GM23248 (cell line): ENCODE data around the gene HDAC10. TPM values are rescaled to one million over a fixed set of nuclear protein-coding genes. Genes with fewer than 3 reads are reported as not detected.

Experiments
- DNase-seq: peaks from one replicate; pipeline ENCODE4 v3.0.0-alpha.2; 2015
- H2AFZ ChIP-seq: fragments of 200-600 bp; sonication (generic); 2 replicates; pipeline ENCODE4 v1.6.1; 2016; ENCODE audit warnings: antibody characterized with exemption
- H3F3A ChIP-seq: fragments of 200-600 bp; sonication (generic); 2 replicates; pipeline ENCODE4 v1.6.1; 2016; ENCODE audit warnings: mild to moderate bottlenecking, antibody characterized with exemption, mixed run types; ENCODE audit not compliant: insufficient read depth
- H3K27ac ChIP-seq: fragments of 200-600 bp; sonication (generic); 2 replicates; pipeline ENCODE4 v1.5.1; 2016; ENCODE audit warnings: mild to moderate bottlenecking
- H3K27me3 ChIP-seq: fragments of 200-600 bp; sonication (generic); replicated peaks from 2 replicates; pipeline ENCODE4 v1.6.1; 2016; ENCODE audit warnings: mild to moderate bottlenecking; ENCODE audit not compliant: insufficient read depth
- H3K36me3 ChIP-seq: fragments of 200-600 bp; sonication (generic); 2 replicates; pipeline ENCODE4 v1.6.1; 2016; ENCODE audit warnings: low read depth, mild to moderate bottlenecking
- H3K4me1 ChIP-seq: fragments of 200-600 bp; sonication (generic); 2 replicates; pipeline ENCODE4 v1.6.1; 2016; ENCODE audit warnings: mild to moderate bottlenecking; ENCODE audit not compliant: insufficient read depth
- H3K4me2 ChIP-seq: fragments of 200-600 bp; sonication (generic); one replicate; pipeline ENCODE4 v1.6.1; 2016; ENCODE audit warnings: mild to moderate bottlenecking; ENCODE audit not compliant: unreplicated experiment
- H3K4me3 ChIP-seq: fragments of 200-600 bp; sonication (generic); 2 replicates; pipeline ENCODE4 v1.5.1; 2016; ENCODE audit warnings: mild to moderate bottlenecking
- H3K79me2 ChIP-seq: fragments of 200-600 bp; sonication (generic); 2 replicates; pipeline ENCODE4 v1.6.1; 2016; ENCODE audit warnings: mild to moderate bottlenecking; ENCODE audit not compliant: insufficient read depth
- H3K9ac ChIP-seq: fragments of 200-600 bp; sonication (generic); 2 replicates; pipeline ENCODE4 v1.6.1; 2016; ENCODE audit warnings: mild to moderate bottlenecking
- H3K9me2 ChIP-seq: fragments of 200-600 bp; sonication (generic); 2 replicates; pipeline ENCODE4 v1.6.1; 2016; ENCODE audit warnings: mixed run types, mild to moderate bottlenecking, moderate library complexity; ENCODE audit not compliant: insufficient read depth
- H3K9me3 ChIP-seq: fragments of 200-600 bp; sonication (generic); one replicate; pipeline ENCODE4 v1.6.1; 2017; ENCODE audit warnings: low read depth
- H4K20me1 ChIP-seq: fragments of 200-600 bp; sonication (generic); 2 replicates; pipeline ENCODE4 v1.6.0; 2016; ENCODE audit not compliant: insufficient read depth
- EZH2 ChIP-seq: fragments of 200-600 bp; sonication (generic); IDR thresholded peaks from 2 replicates; pipeline ENCODE4 v1.6.1; 2018; ENCODE audit warnings: antibody characterized with exemption, mild to moderate bottlenecking; ENCODE audit not compliant: insufficient read depth, poor library complexity, severe bottlenecking
- EZH2phosphoT487 ChIP-seq: fragments of 200-600 bp; sonication (generic); IDR thresholded peaks from 2 replicates; pipeline ENCODE4 v1.6.1; 2018; ENCODE audit warnings: antibody characterized with exemption, moderate library complexity, mild to moderate bottlenecking, low read depth; ENCODE audit not compliant: insufficient read depth
- WGBS, 2 experiments: methylation state at CpG; one replicate each; pipeline ENCODE4 v1.1.6; 2015 to 2017; ENCODE audit warnings: low lambda C conversion rate in 2 of 2, low coverage in 1 of 2; ENCODE audit errors: missing lambda C conversion rate in 2 of 2; 5-methylcytosine and 5-hydroxymethylcytosine counted together
- in situ Hi-C: fragments of 300-500 bp; cut with MboI; formaldehyde crosslinking; loops from 2 replicates; pipeline ENCODE4 v1.15.0; 2020
- polyA plus RNA-seq: library from polyadenylated mRNA; unstranded; fragments of >200 nt; fragmentation: Nextera tagmentation; extraction: Ambion mirVana; gene quantifications from 2 replicates; pipeline ENCODE4 v1.2.1, GENCODE V29; 2016
- total RNA-seq: library from RNA; depleted of rRNA; stranded (reverse); fragments of >200 nt; shearing (Covaris generic); gene quantifications from 2 replicates; pipeline ENCODE4 v1.2.3, GENCODE V29; 2014

Gene HDAC10
- total and polyA plus RNA-seq, 2 experiments from 2014 or later = 6.6 to 16.8 TPM

GRCh38 chr22:50211147-50211546 lies 39.9 kb downstream of the HDAC10 start:
- 87 to 89% methylated on average over 14 of the region's 14 CpGs for WGBS, 2 experiments
- Histone ChIP-seq H4K20me1 (no peaks in the 10 kb centered on the region; the same call in 1 of the 2 replicates), H3K36me3 (0 out of 2 replicates have a peak, but pooled peaks cover 15% of the 10 kb centered on the region)

GRCh38 chr22:50210378-50211139 lies 40.5 kb downstream of the HDAC10 start:
- TF ChIP-seq EZH2 (no peak), EZH2phosphoT487 (no peak)
- H2AFZ ChIP-seq = no peak overlapping the region
- H3K27me3 ChIP-seq = no peaks in the 10 kb centered on the region
- H3K4me3 ChIP-seq = no peak overlapping the region
- H3F3A ChIP-seq = peaks cover 8% of the 10 kb centered on the region; the same call in 1 of the 2 replicates
- no peak overlapping the region for H3K27ac ChIP-seq
- H3K36me3 ChIP-seq = 0 out of 2 replicates have a peak, but pooled peaks cover 15% of the 10 kb centered on the region
- H3K4me1 ChIP-seq = no peaks in the 10 kb centered on the region
- peaks cover 44% of the 10 kb centered on the region for H3K79me2 ChIP-seq
- in situ Hi-C loops = no loop called here
- H3K9me3 ChIP-seq = no peaks in the 10 kb centered on the region
- H4K20me1 ChIP-seq = no peaks in the 10 kb centered on the region; the same call in 1 of the 2 replicates
- DNase-seq = no peak
- H3K9ac ChIP-seq = no peak overlapping the region
- H3K9me2 ChIP-seq = no peaks in the 10 kb centered on the region
- WGBS, 2 experiments = 88 to 90% methylated on average over 32 of the region's 32 CpGs
- H3K4me2 ChIP-seq = no peak overlapping the region

More at GRCh38 chr22:50211147-50211546, 39.9 kb downstream of the HDAC10 start:
- no peak overlapping the region for H3K4me3 ChIP-seq
- no peak overlapping the region for H2AFZ ChIP-seq
- peaks cover 40% of the 10 kb centered on the region for H3K79me2 ChIP-seq
- H3K9me3 ChIP-seq = no peaks in the 10 kb centered on the region
- H3K9ac ChIP-seq = no peak overlapping the region
- no peaks in the 10 kb centered on the region for H3K9me2 ChIP-seq
- no peak for TF ChIP-seq EZH2
- TF ChIP-seq EZH2phosphoT487 = no peak
- H3K27ac ChIP-seq = no peak overlapping the region
- H3K4me1 ChIP-seq = no peaks in the 10 kb centered on the region
- DNase-seq = no peak
- peaks cover 8% of the 10 kb centered on the region; the same call in 1 of the 2 replicates for H3F3A ChIP-seq
- in situ Hi-C loops = no loop called here
- H3K27me3 ChIP-seq = no peaks in the 10 kb centered on the region
- no peak overlapping the region for H3K4me2 ChIP-seq

GRCh38 chr22:50209893-50210292 lies 41.2 kb downstream of the HDAC10 start:
- Histone ChIP-seq H3K4me1 (no peaks in the 10 kb centered on the region), H4K20me1 (no peaks in the 10 kb centered on the region; the same call in 1 of the 2 replicates), H3K4me3 (no peak overlapping the region), H3K9me2 (no peaks in the 10 kb centered on the region), H3K79me2 (peaks cover 41% of the 10 kb centered on the region), H3F3A (peaks cover 8% of the 10 kb centered on the region; the same call in 1 of the 2 replicates), H2AFZ (no peak overlapping the region), H3K4me2 (no peak overlapping the region), H3K9me3 (no peaks in the 10 kb centered on the region), H3K27me3 (no peaks in the 10 kb centered on the region), H3K27ac (no peak overlapping the region), H3K36me3 (0 out of 2 replicates have a peak, but pooled peaks cover 15% of the 10 kb centered on the region), H3K9ac (no peak overlapping the region)
- in situ Hi-C loops = no loop called here
- 61 to 66% methylated on average over 20 of the region's 20 CpGs for WGBS, 2 experiments
- TF ChIP-seq EZH2 (no peak), EZH2phosphoT487 (no peak)
- peak; percentile 75 for DNase-seq

- no peak for DNase-seq
- Histone ChIP-seq H3K4me1 (no peaks in the 10 kb centered on the region), H3K27ac (no peak overlapping the region), H3K9ac (no peak overlapping the region), H3K9me2 (no peaks in the 10 kb centered on the region), H2AFZ (no peak overlapping the region), H3K4me2 (no peak overlapping the region), H3K4me3 (no peak overlapping the region), H4K20me1 (no peaks in the 10 kb centered on the region; the same call in 1 of the 2 replicates), H3F3A (peaks cover 8% of the 10 kb centered on the region; the same call in 1 of the 2 replicates), H3K79me2 (peaks cover 41% of the 10 kb centered on the region), H3K9me3 (no peaks in the 10 kb centered on the region), H3K27me3 (no peaks in the 10 kb centered on the region), H3K36me3 (0 out of 2 replicates have a peak, but pooled peaks cover 15% of the 10 kb centered on the region)
- in situ Hi-C loops = no loop called here
- 70 to 75% methylated on average over 27 to 28 of the region's 31 CpGs for WGBS, 2 experiments
- TF ChIP-seq EZH2phosphoT487 (no peak), EZH2 (no peak)
Observed at GRCh38 chr22:50208939-50209892, 41.8 kb downstream of the HDAC10 start.
